CD4-positive, alpha-beta T cell treated with Interleukin-17A for 1 hour (primary cell): ENCODE results near the gene OR4E1.
A peak's percentile ranks its signal among the peaks of the same experiment; 100 is the strongest.
"Not testable (repeated sequence)": the region's sequence is repeated elsewhere in the genome, so short reads cannot be mapped to it uniquely, and the experiment has no call there.

Source experiments
- DNase-seq: peaks from one replicate; pipeline ENCODE4 v3.0.0-alpha.2; 2020

The OR4E1 gene

GRCh38 chr14:21673718-21674117, at the start of gene OR4E1:
Gene OR4E1 (minus strand): TSS chr14:21673818. CDS start chr14:21670935, 2,883 bp downstream.
- no peak for DNase-seq

GRCh38 chr14:21721504-21721903, 47.9 kb upstream of the OR4E1 start:
- no peak for DNase-seq

- DNase-seq, result no peak
Observed at GRCh38 chr14:21719841-21720240, 46.2 kb upstream of the OR4E1 start.

- peak; percentile 18 for DNase-seq
Observed at GRCh38 chr14:21714318-21714929, 40.8 kb upstream of the OR4E1 start.

- peak; percentile 55 for DNase-seq
Observed at GRCh38 chr14:21712036-21712435, 38.4 kb upstream of the OR4E1 start.

- peak; percentile 53 for DNase-seq
Observed at GRCh38 chr14:21711360-21711961, 37.8 kb upstream of the OR4E1 start.

- DNase-seq, result no peak
Observed at GRCh38 chr14:21704338-21704737, 30.7 kb upstream of the OR4E1 start.

GRCh38 chr14:21703357-21704326, 30.0 kb upstream of the OR4E1 start:
- DNase-seq, result peak; percentile 39

GRCh38 chr14:21702316-21702715, 28.7 kb upstream of the OR4E1 start:
- no peak for DNase-seq

- no peak for DNase-seq
Observed at GRCh38 chr14:21699551-21699950, 25.9 kb upstream of the OR4E1 start.

- DNase-seq, result not testable (repeated sequence)
Observed at GRCh38 chr14:21698538-21698937, 24.9 kb upstream of the OR4E1 start.

- DNase-seq, result not testable (repeated sequence)
Observed at GRCh38 chr14:21697662-21698061, 24.0 kb upstream of the OR4E1 start.

GRCh38 chr14:21694425-21694824, 20.8 kb upstream of the OR4E1 start:
- DNase-seq, result no peak

- no peak for DNase-seq
Observed at GRCh38 chr14:21686468-21686867, 12.8 kb upstream of the OR4E1 start.

- DNase-seq, result no peak
Observed at GRCh38 chr14:21680072-21680471, 6.5 kb upstream of the OR4E1 start.

GRCh38 chr14:21675566-21675965, 1.9 kb upstream of the OR4E1 start:
- no peak for DNase-seq

GRCh38 chr14:21672116-21672515, 1.5 kb downstream of the OR4E1 start:
- DNase-seq, result no peak

GRCh38 chr14:21671371-21671770, 2.2 kb downstream of the OR4E1 start:
- no peak for DNase-seq

- DNase-seq, result no peak
Observed at GRCh38 chr14:21669284-21669683, 4.3 kb downstream of the OR4E1 start.

- DNase-seq, result no peak
Observed at GRCh38 chr14:21668377-21668776, 5.2 kb downstream of the OR4E1 start.

GRCh38 chr14:21656980-21657379, 16.6 kb downstream of the OR4E1 start:
- no peak for DNase-seq

- DNase-seq, result no peak
Observed at GRCh38 chr14:21654215-21654614, 19.4 kb downstream of the OR4E1 start.

GRCh38 chr14:21653331-21653885, 20.2 kb downstream of the OR4E1 start, which contains the start of gene OR4E2:
Gene OR4E2 (plus strand): TSS chr14:21653835. CDS start chr14:21665083, 11,248 bp downstream.
- DNase-seq, result no peak
